ENCODE data around the gene DPP6. TPM values are rescaled to one million over a fixed set of nuclear protein-coding genes. Genes with fewer than 3 reads are reported as not detected.

The DPP6 gene
- total RNA-seq, 1 experiment from 2014 or later, result not detected

- DNase-seq (no peak), ATAC-seq (no peak)
- Histone ChIP-seq H3K4me1 (ENCODE audit: insufficient read depth, low read length) (no peaks in the 10 kb centered on the region), H3K27me3 (ENCODE audit: low read length) (peaks cover 36% of the 10 kb centered on the region), H3K27ac (ENCODE audit: low read length) (no peak overlapping the region), H4K20me1 (ENCODE audit: low read length) (no peaks in the 10 kb centered on the region), H2AFZ (ENCODE audit: low read length) (no peak overlapping the region), H3F3A (ENCODE audit: low read length, unreplicated experiment) (no peaks in the 10 kb centered on the region), H3K4me3 (ENCODE audit: low read length) (no peak overlapping the region), H3K4me2 (ENCODE audit: low read length) (no peak overlapping the region), H3K9ac (ENCODE audit: low read length) (no peak overlapping the region), H3K79me2 (ENCODE audit: low read length) (no peaks in the 10 kb centered on the region), H3K36me3 (ENCODE audit: low read depth, low read length) (no peaks in the 10 kb centered on the region), H3K9me2 (replicated peaks; ENCODE audit: low read length) (no peaks in the 10 kb centered on the region), H3K9me3 (ENCODE audit: low read length) (no peaks in the 10 kb centered on the region)
- intact Hi-C loops (cut with micrococcal nuclease), result no loop called here
- ChIA-PET CTCF (no interaction called here), POLR2A (ENCODE audit: unreplicated experiment) (no interaction called here)
- no peak for TF ChIP-seq EZH2 (IDR thresholded peaks at IDR 0.05; ENCODE audit: low read length, unreplicated experiment)
- TF ChIP-seq EZH2phosphoT487 (IDR thresholded peaks at IDR 0.05; ENCODE audit: borderline replicate concordance, low read length), result no peak
- no TSS peak for BruUV-seq (replicated peaks)
Observed at GRCh38 chr7:154795014-154795413, 742.8 kb downstream of the DPP6 start.

- intact Hi-C loops (cut with micrococcal nuclease), result no loop called here
- Histone ChIP-seq H3K9ac (ENCODE audit: low read length) (no peak overlapping the region), H3F3A (ENCODE audit: low read length, unreplicated experiment) (no peaks in the 10 kb centered on the region), H3K36me3 (ENCODE audit: low read depth, low read length) (no peaks in the 10 kb centered on the region), H3K79me2 (ENCODE audit: low read length) (no peaks in the 10 kb centered on the region), H3K4me1 (ENCODE audit: insufficient read depth, low read length) (no peaks in the 10 kb centered on the region), H3K27ac (ENCODE audit: low read length) (no peak overlapping the region), H3K9me3 (ENCODE audit: low read length) (no peaks in the 10 kb centered on the region), H3K27me3 (ENCODE audit: low read length) (peaks cover 40% of the 10 kb centered on the region), H3K9me2 (replicated peaks; ENCODE audit: low read length) (no peaks in the 10 kb centered on the region), H3K4me2 (ENCODE audit: low read length) (no peak overlapping the region), H4K20me1 (ENCODE audit: low read length) (no peaks in the 10 kb centered on the region), H3K4me3 (ENCODE audit: low read length) (no peak overlapping the region), H2AFZ (ENCODE audit: low read length) (no peak overlapping the region)
- no TSS peak for BruUV-seq (replicated peaks)
- CTCF ChIA-PET, result no interaction called here
- POLR2A ChIA-PET (ENCODE audit: unreplicated experiment), result no interaction called here
- TF ChIP-seq EZH2phosphoT487 (IDR thresholded peaks at IDR 0.05; ENCODE audit: borderline replicate concordance, low read length), result no peak
- no peak for TF ChIP-seq CTCF (conservative IDR thresholded peaks at IDR 0.05; ENCODE audit: low read depth, low read length)
- TF ChIP-seq EZH2 (IDR thresholded peaks at IDR 0.05; ENCODE audit: low read length, unreplicated experiment), result no peak
- DNase-seq (no peak), ATAC-seq (no peak)
Observed at GRCh38 chr7:154795437-154795836, 743.2 kb downstream of the DPP6 start.

GRCh38 chr7:154804449-154804848 lies 752.3 kb downstream of the DPP6 start:
- BruUV-seq (replicated peaks), result no TSS peak
- Histone ChIP-seq H3K27ac (ENCODE audit: low read length) (no peak overlapping the region), H3K4me3 (ENCODE audit: low read length) (no peak overlapping the region), H2AFZ (ENCODE audit: low read length) (no peak overlapping the region), H3K9me3 (ENCODE audit: low read length) (no peaks in the 10 kb centered on the region), H3K4me1 (ENCODE audit: insufficient read depth, low read length) (no peaks in the 10 kb centered on the region), H3K4me2 (ENCODE audit: low read length) (no peak overlapping the region), H4K20me1 (ENCODE audit: low read length) (no peaks in the 10 kb centered on the region), H3K9ac (ENCODE audit: low read length) (no peak overlapping the region), H3K79me2 (ENCODE audit: low read length) (no peaks in the 10 kb centered on the region), H3F3A (ENCODE audit: low read length, unreplicated experiment) (no peaks in the 10 kb centered on the region), H3K9me2 (replicated peaks; ENCODE audit: low read length) (no peaks in the 10 kb centered on the region), H3K36me3 (ENCODE audit: low read depth, low read length) (no peaks in the 10 kb centered on the region), H3K27me3 (ENCODE audit: low read length) (peaks cover 64% of the 10 kb centered on the region)
- ChIA-PET POLR2A (ENCODE audit: unreplicated experiment) (no interaction called here), CTCF (no interaction called here)
- no peak for ATAC-seq
- TF ChIP-seq EZH2 (IDR thresholded peaks at IDR 0.05; ENCODE audit: low read length, unreplicated experiment) (no peak), CTCF (conservative IDR thresholded peaks at IDR 0.05; ENCODE audit: low read depth, low read length) (no peak), EZH2phosphoT487 (IDR thresholded peaks at IDR 0.05; ENCODE audit: borderline replicate concordance, low read length) (no peak)
- intact Hi-C loops (cut with micrococcal nuclease), result no loop called here
- no peak for DNase-seq
